Vagina (tissue), 2 donors: Measurements from ENCODE around the gene NTM. TPM values are rescaled to one million over a fixed set of nuclear protein-coding genes. Genes with fewer than 3 reads are reported as not detected.

Experiments
- DNase-seq, 2 donors: peaks; one replicate each; pipeline ENCODE4 v3.0.0-alpha.2; 2017; ENCODE audit errors: extremely low spot score in 2 of 2
- H3K27ac ChIP-seq: fragments of 200-600 bp; sonication (generic); one replicate; pipeline ENCODE4 v1.5.1; 2019
- H3K27me3 ChIP-seq: fragments of 200-600 bp; sonication (generic); one replicate; pipeline ENCODE4 v1.5.1; 2019
- H3K36me3 ChIP-seq, 2 donors: fragments of 200-600 bp; sonication (generic); one replicate each; pipeline ENCODE4 v1.5.1; 2017 to 2019
- H3K4me1 ChIP-seq: fragments of 200-600 bp; sonication (generic); one replicate; pipeline ENCODE4 v1.5.1; 2019
- H3K4me3 ChIP-seq, 2 donors: fragments of 200-600 bp; sonication (generic); 1 replicate in 1 of 2; 2 replicates in 1 of 2; pipeline ENCODE4 v1.5.1; 2016 to 2019
- H3K9me3 ChIP-seq: fragments of 200-600 bp; sonication (generic); one replicate; pipeline ENCODE4 v1.5.1; 2019
- POLR2A ChIP-seq, 2 donors: fragments of 450-650 bp; IDR thresholded peaks; one replicate each; pipeline ENCODE4 v1.6.1; 2017; ENCODE audit warnings: antibody characterized with exemption in 2 of 2, mild to moderate bottlenecking in 2 of 2, moderate library complexity in 2 of 2
- POLR2AphosphoS5 ChIP-seq, 2 donors: sonication (generic); formaldehyde crosslinking; IDR thresholded peaks; one replicate each; pipeline ENCODE4 v1.9.0; 2017; ENCODE audit warnings: antibody characterized with exemption in 2 of 2, mild to moderate bottlenecking in 2 of 2, low read depth in 1 of 2; ENCODE audit not compliant: insufficient read depth in 1 of 2
- intact Hi-C: fragments of 100-400 bp; cut with DNase I; formaldehyde crosslinking; loops from one replicate; pipeline ENCODE4 v1.15.1; 2023
- total RNA-seq: library from RNA; depleted of rRNA; stranded (reverse); fragments of >200 nt; gene quantifications from one replicate; pipeline ENCODE4 v1.2.3, GENCODE V29; 2016
- TF ChIP-seq, protein P1 (sequence below), 3 experiments: fragments of 450-650 bp in 2 of 3; fragments of 200-600 bp in 1 of 3; sonication (generic) in 1 of 3; IDR thresholded peaks; one replicate each; pipeline ENCODE4 v1.5.1; 2017 to 2019; ENCODE audit warnings: antibody characterized with exemption in 3 of 3, mild to moderate bottlenecking in 2 of 3, moderate library complexity in 2 of 3

The NTM gene
- total RNA-seq, 1 donor from 2014 or later: 4.2 TPM

DNA sequence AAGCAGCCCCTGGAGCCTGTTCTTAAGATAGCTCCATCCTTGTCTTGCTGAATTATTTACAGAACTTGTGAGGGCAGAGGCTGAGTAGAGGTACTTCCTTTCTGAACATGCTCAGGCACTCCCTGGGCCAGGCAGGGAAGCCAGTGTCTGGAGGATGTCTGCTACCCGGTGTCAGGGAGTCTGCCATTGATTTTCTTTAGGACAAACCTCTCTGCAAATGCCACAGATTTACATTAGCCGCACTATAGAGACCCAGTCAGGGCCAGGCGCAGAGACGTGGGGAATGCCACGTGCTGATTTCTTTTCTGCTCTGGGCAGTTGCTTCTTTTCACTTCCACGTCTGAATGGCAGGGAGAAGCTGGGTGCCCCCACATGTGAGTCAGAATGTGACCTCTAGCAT lies 585.5 kb downstream of the NTM start:
- intact Hi-C loops: no loop called here
- H3K4me3 ChIP-seq: no peak overlapping the region
- TF ChIP-seq POLR2A (IDR thresholded peaks at IDR 0.05) (no peak), POLR2AphosphoS5 (IDR thresholded peaks at IDR 0.05; ENCODE audit: insufficient read depth in 1 of 2, low read depth in 1 of 2) (no peak)
- TF ChIP-seq, protein P1, sequence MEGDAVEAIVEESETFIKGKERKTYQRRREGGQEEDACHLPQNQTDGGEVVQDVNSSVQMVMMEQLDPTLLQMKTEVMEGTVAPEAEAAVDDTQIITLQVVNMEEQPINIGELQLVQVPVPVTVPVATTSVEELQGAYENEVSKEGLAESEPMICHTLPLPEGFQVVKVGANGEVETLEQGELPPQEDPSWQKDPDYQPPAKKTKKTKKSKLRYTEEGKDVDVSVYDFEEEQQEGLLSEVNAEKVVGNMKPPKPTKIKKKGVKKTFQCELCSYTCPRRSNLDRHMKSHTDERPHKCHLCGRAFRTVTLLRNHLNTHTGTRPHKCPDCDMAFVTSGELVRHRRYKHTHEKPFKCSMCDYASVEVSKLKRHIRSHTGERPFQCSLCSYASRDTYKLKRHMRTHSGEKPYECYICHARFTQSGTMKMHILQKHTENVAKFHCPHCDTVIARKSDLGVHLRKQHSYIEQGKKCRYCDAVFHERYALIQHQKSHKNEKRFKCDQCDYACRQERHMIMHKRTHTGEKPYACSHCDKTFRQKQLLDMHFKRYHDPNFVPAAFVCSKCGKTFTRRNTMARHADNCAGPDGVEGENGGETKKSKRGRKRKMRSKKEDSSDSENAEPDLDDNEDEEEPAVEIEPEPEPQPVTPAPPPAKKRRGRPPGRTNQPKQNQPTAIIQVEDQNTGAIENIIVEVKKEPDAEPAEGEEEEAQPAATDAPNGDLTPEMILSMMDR (IDR thresholded peaks at IDR 0.05): no peak
- no peaks in the 10 kb centered on the region for H3K9me3 ChIP-seq
- no peaks in the 10 kb centered on the region for H3K36me3 ChIP-seq
- no peak overlapping the region for H3K27ac ChIP-seq
- no peaks in the 10 kb centered on the region for H3K4me1 ChIP-seq
- DNase-seq: no peak
- H3K27me3 ChIP-seq: no peaks in the 10 kb centered on the region

DNA sequence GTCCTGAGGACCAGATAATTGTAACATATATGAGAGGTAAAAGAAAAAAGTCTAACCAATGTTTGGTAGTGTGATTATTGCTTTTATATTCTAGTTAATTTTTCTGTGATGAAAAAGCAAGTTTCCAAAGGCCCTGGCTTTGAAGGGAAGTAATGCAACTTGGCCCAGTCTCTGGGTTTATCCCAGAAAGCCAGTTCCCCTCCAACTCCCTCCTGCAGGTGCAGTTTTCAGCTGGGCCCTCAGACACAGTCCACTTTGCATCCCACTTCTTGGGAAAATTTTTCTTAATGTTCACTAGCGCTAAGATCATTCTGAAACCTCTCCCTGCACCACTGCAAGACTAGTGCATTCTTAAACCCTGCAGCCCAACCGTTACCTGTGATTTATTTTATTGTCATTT lies 586.8 kb downstream of the NTM start:
- Histone ChIP-seq H3K27ac (no peak overlapping the region), H3K9me3 (no peaks in the 10 kb centered on the region), H3K36me3 (no peaks in the 10 kb centered on the region), H3K4me3 (no peak overlapping the region), H3K4me1 (no peaks in the 10 kb centered on the region), H3K27me3 (no peaks in the 10 kb centered on the region)
- DNase-seq: no peak
- TF ChIP-seq, protein P1 (IDR thresholded peaks at IDR 0.05): no peak
- intact Hi-C loops: no loop called here

DNA sequence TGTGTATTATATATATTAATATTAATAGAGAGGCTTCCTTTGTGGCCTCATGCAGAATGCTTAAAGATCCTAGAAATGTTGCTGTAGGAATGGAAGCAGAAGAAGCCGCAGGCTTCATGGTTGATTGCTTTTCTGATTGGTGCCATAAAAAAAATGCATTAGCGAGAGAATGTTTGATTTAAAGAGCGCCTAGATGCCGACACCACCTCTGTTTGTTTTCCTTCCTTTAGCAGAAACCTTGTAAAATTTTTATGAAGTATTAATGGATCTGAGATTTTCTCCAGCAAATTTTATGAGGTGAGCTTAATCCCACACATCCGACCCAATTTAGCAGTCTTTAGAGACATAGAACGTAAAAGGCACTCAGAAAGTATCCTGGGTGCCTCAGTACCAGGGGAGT lies 587.5 kb downstream of the NTM start:
- no peaks in the 10 kb centered on the region for H3K27me3 ChIP-seq
- no peaks in the 10 kb centered on the region for H3K4me1 ChIP-seq
- no peaks in the 10 kb centered on the region for H3K36me3 ChIP-seq
- H3K4me3 ChIP-seq: no peak overlapping the region
- no peak for TF ChIP-seq POLR2A (IDR thresholded peaks at IDR 0.05)
- TF ChIP-seq, protein P1 (IDR thresholded peaks at IDR 0.05): no peak
- no peak for TF ChIP-seq POLR2AphosphoS5 (IDR thresholded peaks at IDR 0.05; ENCODE audit: insufficient read depth in 1 of 2, low read depth in 1 of 2)
- DNase-seq: no peak
- intact Hi-C loops: no loop called here
- H3K27ac ChIP-seq: no peak overlapping the region
- H3K9me3 ChIP-seq: no peaks in the 10 kb centered on the region

DNA sequence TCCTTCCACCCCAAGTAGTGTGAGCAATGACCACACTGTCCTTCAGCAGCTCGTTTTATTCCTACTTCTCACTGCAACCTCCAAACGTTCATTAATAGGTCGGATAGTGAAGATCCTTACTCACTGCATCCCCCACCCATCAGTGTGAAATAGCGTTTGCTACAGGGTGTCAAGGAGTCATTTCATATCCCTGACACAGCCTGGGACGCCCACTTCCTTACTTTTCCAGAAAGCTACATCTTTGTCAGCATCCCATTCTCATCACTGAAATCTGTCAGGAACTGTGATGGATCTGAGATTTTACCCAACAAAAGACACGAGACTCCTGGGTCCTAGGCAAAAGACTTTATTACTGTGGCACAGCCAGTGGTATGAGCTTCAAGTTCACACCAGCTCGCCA lies 592.4 kb downstream of the NTM start:
- no peak for TF ChIP-seq POLR2AphosphoS5 (IDR thresholded peaks at IDR 0.05; ENCODE audit: insufficient read depth in 1 of 2, low read depth in 1 of 2)
- no peak for TF ChIP-seq POLR2A (IDR thresholded peaks at IDR 0.05)
- TF ChIP-seq, protein P1 (IDR thresholded peaks at IDR 0.05): no peak
- H3K4me3 ChIP-seq: no peak overlapping the region
- intact Hi-C loops: no loop called here

DNA sequence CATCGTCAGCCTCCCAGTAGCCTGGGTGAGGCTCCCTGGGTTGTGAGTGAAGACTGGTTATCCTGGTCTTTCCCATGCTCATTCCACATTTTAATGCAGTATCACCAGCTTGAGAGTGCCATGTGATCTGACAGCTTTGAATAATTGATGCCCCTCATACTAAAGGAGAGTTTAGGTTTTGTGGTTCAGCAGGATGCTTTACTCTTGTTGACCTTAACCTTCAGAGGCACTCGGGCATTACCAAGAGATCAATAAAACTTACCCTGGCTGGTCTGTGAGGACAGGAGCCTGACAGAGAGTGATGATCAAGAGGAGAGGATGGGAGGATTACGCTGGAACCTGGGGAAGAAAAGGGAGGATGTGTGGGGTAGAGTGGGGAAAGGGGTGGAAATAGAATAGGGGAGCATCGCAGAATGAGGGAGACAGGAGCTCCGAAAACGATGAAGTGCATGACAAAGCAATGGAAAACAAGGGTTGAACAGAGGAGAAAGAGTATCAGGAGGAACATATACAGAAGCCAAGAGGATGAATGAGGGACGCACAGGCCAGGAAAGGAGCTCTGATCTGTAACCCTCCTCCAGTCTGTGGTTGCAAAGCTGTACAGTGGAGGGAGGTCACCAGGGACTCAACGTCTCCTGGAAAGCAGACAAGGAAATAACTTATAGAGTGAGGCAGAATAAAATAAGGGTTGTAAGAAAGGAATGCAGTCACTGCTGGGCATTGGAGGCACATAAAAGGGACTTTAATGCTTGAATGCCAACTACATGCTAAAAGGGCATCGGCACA lies 594.5 kb downstream of the NTM start:
- H3K27ac ChIP-seq: no peak overlapping the region
- no peaks in the 10 kb centered on the region for H3K27me3 ChIP-seq
- H3K9me3 ChIP-seq: no peaks in the 10 kb centered on the region
- no peak overlapping the region for H3K4me3 ChIP-seq
- no peak for DNase-seq
- H3K36me3 ChIP-seq: no peaks in the 10 kb centered on the region
- TF ChIP-seq, protein P1 (IDR thresholded peaks at IDR 0.05): no peak
- TF ChIP-seq POLR2AphosphoS5 (IDR thresholded peaks at IDR 0.05; ENCODE audit: insufficient read depth in 1 of 2, low read depth in 1 of 2) (no peak), POLR2A (IDR thresholded peaks at IDR 0.05) (no peak)
- intact Hi-C loops: loop anchor here (5.0 kb wide), 2 partner anchors 848 to 1408 kb away; no protein-coding TSS in a partner anchor
- no peaks in the 10 kb centered on the region for H3K4me1 ChIP-seq

More for the DNA sequence above, 592.4 kb downstream of the NTM start:
- no peaks in the 10 kb centered on the region for H3K4me1 ChIP-seq
- H3K36me3 ChIP-seq: no peaks in the 10 kb centered on the region
- DNase-seq: no peak
- no peaks in the 10 kb centered on the region for H3K27me3 ChIP-seq
- no peaks in the 10 kb centered on the region for H3K9me3 ChIP-seq
- no peak overlapping the region for H3K27ac ChIP-seq
